ENCODE data around the gene LARGE2. TPM values are rescaled to one million over a fixed set of nuclear protein-coding genes. Genes with fewer than 3 reads are reported as not detected.
A peak's percentile ranks its signal among the peaks of the same experiment; 100 is the strongest.

LARGE2 gene
- total and polyA plus RNA-seq, 9 of the 15 experiments (the other 6 are each of a cell fraction or from before 2014, with no cell fraction given) = 0.56 to 14.1 (median 6.6) TPM

DNA sequence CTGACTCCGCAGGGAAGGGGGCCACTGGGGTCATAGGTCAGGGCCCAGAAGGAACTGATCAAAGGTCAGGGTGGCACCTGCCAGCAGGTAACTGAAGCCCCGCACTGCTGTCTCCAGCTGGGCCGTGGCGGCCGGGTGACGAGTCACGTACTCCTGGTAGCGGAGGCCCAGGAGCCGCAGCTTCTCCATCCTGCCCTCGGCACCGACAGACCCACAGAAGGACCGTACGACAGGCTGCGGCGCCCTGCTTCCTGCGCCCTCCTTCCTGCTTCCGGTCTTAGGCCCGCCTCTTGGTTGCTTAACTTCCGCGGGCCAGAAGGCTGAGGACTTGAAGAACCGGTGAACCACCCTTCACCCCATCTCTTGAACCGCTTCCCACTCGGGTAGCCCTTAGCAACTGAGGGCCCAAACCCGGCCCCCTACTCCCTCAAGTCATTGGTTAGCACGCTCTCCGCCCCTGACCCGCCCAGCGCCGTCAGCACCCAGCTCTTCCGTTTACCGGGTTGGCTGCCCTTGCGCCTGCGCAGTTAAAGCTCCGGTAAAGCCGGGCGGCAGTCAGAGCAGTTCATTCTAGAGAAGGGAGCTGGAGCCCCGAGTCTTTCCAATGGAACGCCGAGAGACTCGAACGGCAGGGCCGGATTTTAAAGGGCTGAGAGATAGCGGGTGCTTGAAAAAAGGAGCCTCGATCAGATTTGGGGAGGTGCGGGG is 4.7 kb upstream of the LARGE2 start, which contains the start of gene PEX16 (continued):
- TF ChIP-seq, protein P1, sequence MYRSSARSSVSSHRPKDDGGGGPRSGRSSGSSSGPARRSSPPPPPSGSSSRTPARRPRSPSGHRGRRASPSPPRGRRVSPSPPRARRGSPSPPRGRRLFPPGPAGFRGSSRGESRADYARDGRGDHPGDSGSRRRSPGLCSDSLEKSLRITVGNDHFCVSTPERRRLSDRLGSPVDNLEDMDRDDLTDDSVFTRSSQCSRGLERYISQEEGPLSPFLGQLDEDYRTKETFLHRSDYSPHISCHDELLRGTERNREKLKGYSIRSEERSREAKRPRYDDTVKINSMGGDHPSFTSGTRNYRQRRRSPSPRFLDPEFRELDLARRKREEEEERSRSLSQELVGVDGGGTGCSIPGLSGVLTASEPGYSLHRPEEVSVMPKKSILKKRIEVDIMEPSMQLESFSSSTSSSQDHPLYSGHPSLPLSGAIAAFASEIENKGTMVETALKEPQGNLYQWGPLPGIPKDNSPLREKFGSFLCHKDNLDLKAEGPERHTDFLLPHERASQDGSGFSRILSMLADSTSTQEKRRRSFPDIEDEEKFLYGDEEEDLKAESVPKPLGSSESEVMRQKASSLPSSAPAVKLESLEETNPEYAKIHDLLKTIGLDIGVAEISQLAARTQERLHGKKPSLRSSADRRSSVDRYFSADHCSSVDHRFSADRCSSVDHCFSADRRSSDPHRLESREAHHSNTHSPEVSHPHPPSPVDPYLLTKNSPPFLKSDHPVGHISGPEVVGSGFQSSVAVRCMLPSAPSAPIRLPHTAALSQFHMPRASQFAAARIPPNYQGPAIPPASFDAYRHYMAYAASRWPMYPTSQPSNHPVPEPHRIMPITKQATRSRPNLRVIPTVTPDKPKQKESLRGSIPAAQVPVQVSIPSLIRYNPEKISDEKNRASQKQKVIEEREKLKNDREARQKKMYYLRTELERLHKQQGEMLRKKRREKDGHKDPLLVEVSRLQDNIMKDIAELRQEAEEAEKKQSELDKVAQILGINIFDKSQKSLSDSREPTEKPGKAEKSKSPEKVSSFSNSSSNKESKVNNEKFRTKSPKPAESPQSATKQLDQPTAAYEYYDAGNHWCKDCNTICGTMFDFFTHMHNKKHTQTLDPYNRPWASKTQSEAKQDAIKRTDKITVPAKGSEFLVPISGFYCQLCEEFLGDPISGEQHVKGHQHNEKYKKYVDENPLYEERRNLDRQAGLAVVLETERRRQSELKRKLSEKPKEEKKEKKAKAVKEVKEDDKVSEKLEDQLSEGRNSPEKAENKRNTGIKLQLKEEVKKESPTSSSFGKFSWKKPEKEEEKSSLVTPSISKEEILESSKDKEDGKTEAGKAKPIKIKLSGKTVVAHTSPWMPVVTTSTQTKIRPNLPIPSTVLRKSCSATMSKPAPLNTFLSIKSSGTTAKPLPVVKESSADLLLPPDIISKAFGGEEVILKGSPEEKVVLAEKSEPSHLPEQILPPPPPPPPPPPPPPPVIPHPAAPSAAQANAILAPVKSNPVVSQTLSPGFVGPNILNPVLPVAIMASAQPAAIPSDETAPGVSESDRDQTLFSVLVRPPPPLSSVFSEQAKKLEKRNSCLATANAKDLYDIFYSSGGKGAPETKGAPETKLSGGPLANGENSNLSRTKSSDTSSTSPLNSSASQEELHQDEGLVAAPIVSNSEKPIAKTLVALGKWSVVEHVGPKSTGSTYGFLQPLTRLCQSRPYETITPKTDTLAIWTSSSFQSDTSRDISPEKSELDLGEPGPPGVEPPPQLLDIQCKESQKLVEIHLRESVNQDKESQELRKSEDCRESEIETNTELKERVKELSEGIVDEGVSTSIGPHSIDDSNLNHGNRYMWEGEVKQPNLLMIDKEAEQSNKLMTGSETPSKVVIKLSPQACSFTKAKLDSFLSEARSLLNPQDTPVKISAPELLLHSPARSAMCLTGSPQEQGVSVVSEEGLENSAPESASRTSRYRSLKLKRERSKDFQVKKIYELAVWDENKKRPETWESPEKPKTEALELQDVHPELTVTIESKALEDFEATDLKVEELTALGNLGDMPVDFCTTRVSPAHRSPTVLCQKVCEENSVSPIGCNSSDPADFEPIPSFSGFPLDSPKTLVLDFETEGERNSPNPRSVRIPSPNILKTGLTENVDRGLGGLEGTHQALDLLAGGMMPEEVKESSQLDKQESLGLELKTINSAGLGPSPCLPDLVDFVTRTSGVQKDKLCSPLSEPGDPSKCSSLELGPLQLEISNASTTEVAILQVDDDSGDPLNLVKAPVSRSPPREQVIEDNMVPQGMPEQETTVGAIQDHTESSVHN (IDR thresholded peaks at IDR 0.05; ENCODE audit: borderline replicate concordance in 1 of 2, low read depth in 1 of 2) = no peak
- TF ChIP-seq CBX2 (IDR thresholded peaks at IDR 0.05; ENCODE audit: insufficient read depth, low read length, poor library complexity, severe bottlenecking) = no peak
- peak; percentile 61; the same call in 1 of the 2 replicates for TF ChIP-seq POLR2AphosphoS5 (IDR thresholded peaks at IDR 0.05; ENCODE audit: control insufficient read depth, insufficient read depth, low read depth, low read length)
- TF ChIP-seq ZBTB17 (CRISPR knock-in tag; IDR thresholded peaks at IDR 0.05) = peak; percentile 100
- no peak for TF ChIP-seq WHSC1 (IDR thresholded peaks at IDR 0.05; ENCODE audit: low read length)
- TF ChIP-seq ELF2 (CRISPR knock-in tag; IDR thresholded peaks at IDR 0.05) = peak; percentile 96
- peak; percentile 44 for TF ChIP-seq SP2 (IDR thresholded peaks at IDR 0.05; ENCODE audit: extremely low read depth, low read depth, low read length, poor library complexity, severe bottlenecking)
- TF ChIP-seq POU5F1 (IDR thresholded peaks at IDR 0.05; ENCODE audit: borderline replicate concordance, low read depth, low read length, partially characterized antibody) = no peak
- TF ChIP-seq SP1 (CRISPR knock-in tag; IDR thresholded peaks at IDR 0.05) = peak; percentile 83
- TF ChIP-seq CBFA2T2 (conservative IDR thresholded peaks at IDR 0.05) = no peak
- TF ChIP-seq SIN3B (IDR thresholded peaks at IDR 0.05; ENCODE audit: low read depth) = peak; percentile 74; the same call in 1 of the 2 replicates
- peak; percentile 30; the same call in 1 of the 2 replicates for TF ChIP-seq ESRRA (IDR thresholded peaks at IDR 0.05; ENCODE audit: borderline replicate concordance, low read depth)
- no peak for TF ChIP-seq SNRNP70 (optimal IDR thresholded peaks at IDR 0.05; ENCODE audit: low read depth, low read length)
- TF ChIP-seq CEBPB (tag; IDR thresholded peaks at IDR 0.05) = peak; percentile 99
- peak; percentile 75 for TF ChIP-seq ETV5 (CRISPR knock-in tag; IDR thresholded peaks at IDR 0.05; ENCODE audit: low read depth)
- TF ChIP-seq POLR2G (IDR thresholded peaks at IDR 0.05; ENCODE audit: low read depth, low read length) = peak; percentile 88
- TF ChIP-seq C11orf30 (IDR thresholded peaks at IDR 0.05; ENCODE audit: low read depth) = peak; percentile 86
- TF ChIP-seq, protein P2, sequence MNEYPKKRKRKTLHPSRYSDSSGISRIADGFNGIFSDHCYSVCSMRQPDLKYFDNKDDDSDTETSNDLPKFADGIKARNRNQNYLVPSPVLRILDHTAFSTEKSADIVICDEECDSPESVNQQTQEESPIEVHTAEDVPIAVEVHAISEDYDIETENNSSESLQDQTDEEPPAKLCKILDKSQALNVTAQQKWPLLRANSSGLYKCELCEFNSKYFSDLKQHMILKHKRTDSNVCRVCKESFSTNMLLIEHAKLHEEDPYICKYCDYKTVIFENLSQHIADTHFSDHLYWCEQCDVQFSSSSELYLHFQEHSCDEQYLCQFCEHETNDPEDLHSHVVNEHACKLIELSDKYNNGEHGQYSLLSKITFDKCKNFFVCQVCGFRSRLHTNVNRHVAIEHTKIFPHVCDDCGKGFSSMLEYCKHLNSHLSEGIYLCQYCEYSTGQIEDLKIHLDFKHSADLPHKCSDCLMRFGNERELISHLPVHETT (CRISPR knock-in tag; conservative IDR thresholded peaks at IDR 0.05 in 1 of 2, IDR thresholded peaks at IDR 0.05 in 1 of 2) = peak in 1 of 2 experiments; percentile 98; a peak in 2 of 4 replicates

All from K562 (cell line).